ENCODE data around the gene RP9.

RP9 gene

DNA sequence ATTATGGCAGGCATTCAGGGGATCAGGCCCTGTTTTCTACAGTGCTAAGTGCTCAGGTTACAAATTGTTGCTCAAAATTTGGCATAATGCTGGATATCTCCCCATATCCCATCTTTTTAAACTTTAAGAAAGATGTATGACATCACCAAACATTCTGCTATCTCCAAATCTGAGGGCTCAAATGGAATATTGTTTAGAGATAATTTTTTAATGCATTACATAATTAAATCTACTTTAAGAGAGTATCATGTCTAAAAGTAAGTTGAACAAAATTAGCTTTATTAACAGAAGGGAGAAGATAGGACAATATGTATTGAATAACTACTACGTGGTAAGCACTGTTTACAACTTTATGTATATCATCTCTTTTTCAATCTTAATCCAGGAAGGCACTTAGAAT, 60.5 kb downstream of the RP9 start:
- H3K36me3 ChIP-seq (ENCODE audit: control insufficient read depth, insufficient read depth, low read length), result no peaks in the 10 kb centered on the region
- H3K27ac ChIP-seq, result no peak overlapping the region
- H3K27me3 ChIP-seq (ENCODE audit: control insufficient read depth, insufficient read depth, low read length), result no peaks in the 10 kb centered on the region
- H3K4me3 ChIP-seq (ENCODE audit: low read depth, low read length), result no peak overlapping the region
- no peak overlapping the region for H3K9ac ChIP-seq
- peaks cover 6% of the 10 kb centered on the region for H3K4me1 ChIP-seq
- no peaks in the 10 kb centered on the region for H3K9me3 ChIP-seq (ENCODE audit: control insufficient read depth, low read length)
- H2AFZ ChIP-seq, result no peak overlapping the region
- H3K79me2 ChIP-seq, result peaks cover 18% of the 10 kb centered on the region
- TF ChIP-seq, protein P1, sequence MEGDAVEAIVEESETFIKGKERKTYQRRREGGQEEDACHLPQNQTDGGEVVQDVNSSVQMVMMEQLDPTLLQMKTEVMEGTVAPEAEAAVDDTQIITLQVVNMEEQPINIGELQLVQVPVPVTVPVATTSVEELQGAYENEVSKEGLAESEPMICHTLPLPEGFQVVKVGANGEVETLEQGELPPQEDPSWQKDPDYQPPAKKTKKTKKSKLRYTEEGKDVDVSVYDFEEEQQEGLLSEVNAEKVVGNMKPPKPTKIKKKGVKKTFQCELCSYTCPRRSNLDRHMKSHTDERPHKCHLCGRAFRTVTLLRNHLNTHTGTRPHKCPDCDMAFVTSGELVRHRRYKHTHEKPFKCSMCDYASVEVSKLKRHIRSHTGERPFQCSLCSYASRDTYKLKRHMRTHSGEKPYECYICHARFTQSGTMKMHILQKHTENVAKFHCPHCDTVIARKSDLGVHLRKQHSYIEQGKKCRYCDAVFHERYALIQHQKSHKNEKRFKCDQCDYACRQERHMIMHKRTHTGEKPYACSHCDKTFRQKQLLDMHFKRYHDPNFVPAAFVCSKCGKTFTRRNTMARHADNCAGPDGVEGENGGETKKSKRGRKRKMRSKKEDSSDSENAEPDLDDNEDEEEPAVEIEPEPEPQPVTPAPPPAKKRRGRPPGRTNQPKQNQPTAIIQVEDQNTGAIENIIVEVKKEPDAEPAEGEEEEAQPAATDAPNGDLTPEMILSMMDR (IDR thresholded peaks at IDR 0.05), result no peak
- H3K4me2 ChIP-seq (ENCODE audit: low read length), result no peak overlapping the region

DNA sequence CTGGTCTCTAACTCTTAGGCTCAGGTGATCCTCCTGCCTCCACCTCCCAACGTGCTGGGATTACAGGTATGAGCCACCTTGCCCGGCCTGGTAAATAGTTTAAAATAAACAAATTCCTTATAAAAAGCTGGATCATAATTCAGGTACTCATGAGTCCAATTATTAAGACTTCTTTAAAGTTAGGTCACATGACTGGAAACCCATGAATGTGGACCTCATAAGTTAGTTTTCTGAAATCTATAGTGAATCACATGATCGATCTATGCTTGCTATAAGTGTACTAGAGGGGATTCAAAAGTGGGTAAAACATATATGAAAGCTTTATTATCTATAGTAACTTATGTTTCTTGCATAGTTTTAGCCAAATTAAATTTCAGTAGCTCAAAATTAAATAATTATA, 60.9 kb downstream of the RP9 start:
- TF ChIP-seq, protein P1 (IDR thresholded peaks at IDR 0.05), result no peak

DNA sequence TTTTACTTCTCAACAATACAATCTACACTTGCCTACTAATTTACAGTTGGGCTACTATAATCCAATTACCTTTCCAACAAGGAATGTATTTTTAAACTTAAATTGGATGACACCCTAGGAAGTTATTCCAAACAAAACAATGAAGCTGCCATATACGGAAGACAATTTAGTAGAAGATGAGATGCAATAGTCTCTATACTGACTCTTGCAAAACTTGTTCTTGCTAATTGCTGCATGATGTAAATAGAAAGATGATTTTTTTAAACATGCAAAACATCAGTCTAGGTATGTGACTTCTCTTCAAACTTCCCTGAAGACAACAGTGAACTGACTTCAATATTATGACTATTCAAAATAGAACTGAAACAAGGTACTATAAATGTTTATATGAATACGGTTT, 64.2 kb downstream of the RP9 start:
- no peak overlapping the region for H3K9ac ChIP-seq
- no peaks in the 10 kb centered on the region for H3K4me1 ChIP-seq
- no peak overlapping the region for H3K27ac ChIP-seq

More for the DNA sequence above, 60.9 kb downstream of the RP9 start:
- Histone ChIP-seq H3K9me3 (ENCODE audit: control insufficient read depth, low read length) (no peaks in the 10 kb centered on the region), H3K36me3 (ENCODE audit: control insufficient read depth, insufficient read depth, low read length) (no peaks in the 10 kb centered on the region), H3K27ac (no peak overlapping the region), H3K4me2 (ENCODE audit: low read length) (no peak overlapping the region), H3K4me1 (peaks cover 6% of the 10 kb centered on the region), H3K9ac (no peak overlapping the region), H3K4me3 (ENCODE audit: low read depth, low read length) (no peak overlapping the region), H3K79me2 (peaks cover 13% of the 10 kb centered on the region), H3K27me3 (ENCODE audit: control insufficient read depth, insufficient read depth, low read length) (no peaks in the 10 kb centered on the region), H2AFZ (no peak overlapping the region)

More for the DNA sequence above, 64.2 kb downstream of the RP9 start:
- no peaks in the 10 kb centered on the region for H3K27me3 ChIP-seq (ENCODE audit: control insufficient read depth, insufficient read depth, low read length)
- no peak overlapping the region for H2AFZ ChIP-seq
- H3K79me2 ChIP-seq, result peaks cover 5% of the 10 kb centered on the region
- no peaks in the 10 kb centered on the region for H3K36me3 ChIP-seq (ENCODE audit: control insufficient read depth, insufficient read depth, low read length)
- TF ChIP-seq, protein P1 (IDR thresholded peaks at IDR 0.05), result no peak
- H3K4me2 ChIP-seq (ENCODE audit: low read length), result no peak overlapping the region
- H3K4me3 ChIP-seq (ENCODE audit: low read depth, low read length), result no peak overlapping the region
- H3K9me3 ChIP-seq (ENCODE audit: control insufficient read depth, low read length), result no peaks in the 10 kb centered on the region
